ENCODE data around the gene PRR16.

The PRR16 gene

DNA sequence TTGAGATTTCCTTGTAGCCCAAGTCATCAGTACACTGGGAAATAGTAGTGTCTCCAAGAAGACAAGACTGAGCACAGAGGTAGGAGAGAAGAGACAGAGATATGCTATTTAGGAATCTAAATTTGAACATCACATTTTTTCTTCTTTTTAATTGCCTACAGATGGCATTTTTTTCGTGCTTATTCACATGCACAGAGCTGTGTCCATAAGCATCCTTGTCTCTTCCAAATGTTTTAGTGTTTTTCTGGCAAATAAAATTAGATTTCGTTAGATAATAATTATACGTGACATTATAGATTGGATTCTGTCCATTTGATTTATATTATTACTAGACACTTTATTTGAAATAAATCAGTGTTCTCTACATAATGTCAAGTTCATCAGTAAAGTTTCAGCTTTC is 80.9 kb downstream of the PRR16 start:
- no peak overlapping the region for H3K9ac ChIP-seq (ENCODE audit: low read length)
- no peaks in the 10 kb centered on the region for H3K36me3 ChIP-seq (ENCODE audit: control insufficient read depth, low read depth, low read length)
- peaks cover 3% of the 10 kb centered on the region for H3K4me1 ChIP-seq (ENCODE audit: control insufficient read depth, low read depth, low read length)
- H3K27me3 ChIP-seq (ENCODE audit: control insufficient read depth, insufficient read depth, low read length) = no peaks in the 10 kb centered on the region
- no peaks in the 10 kb centered on the region for H3K9me3 ChIP-seq (ENCODE audit: control insufficient read depth, low read depth, low read length)
- no peak overlapping the region for H3K27ac ChIP-seq (ENCODE audit: low read length)
- H3K4me3 ChIP-seq (ENCODE audit: low read length) = no peak overlapping the region

DNA sequence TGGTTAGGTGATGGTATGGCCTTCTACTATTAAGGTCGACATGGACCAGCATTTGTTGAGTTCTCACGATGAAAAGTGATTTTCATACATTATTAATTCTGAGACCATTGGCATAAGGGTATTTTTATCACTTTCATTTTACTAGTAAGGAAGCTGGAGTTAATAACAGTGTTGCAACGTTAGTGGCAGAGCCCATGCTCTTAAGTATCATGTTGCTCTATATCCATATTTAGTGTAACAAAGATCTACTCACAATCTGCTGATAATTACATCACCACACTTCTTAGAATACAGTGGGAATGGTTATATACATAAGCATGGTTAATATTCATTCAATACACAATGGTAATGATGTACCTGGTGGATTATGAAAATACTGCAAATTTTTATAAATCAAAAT is 81.9 kb downstream of the PRR16 start:
- Histone ChIP-seq H3K27me3 (ENCODE audit: control insufficient read depth, insufficient read depth, low read length) (no peaks in the 10 kb centered on the region), H3K4me3 (ENCODE audit: low read length) (no peak overlapping the region), H3K36me3 (ENCODE audit: control insufficient read depth, low read depth, low read length) (no peaks in the 10 kb centered on the region), H3K27ac (ENCODE audit: low read length) (no peak overlapping the region), H3K9ac (ENCODE audit: low read length) (no peak overlapping the region), H3K9me3 (ENCODE audit: control insufficient read depth, low read depth, low read length) (no peaks in the 10 kb centered on the region), H3K4me1 (ENCODE audit: control insufficient read depth, low read depth, low read length) (no peaks in the 10 kb centered on the region)

DNA sequence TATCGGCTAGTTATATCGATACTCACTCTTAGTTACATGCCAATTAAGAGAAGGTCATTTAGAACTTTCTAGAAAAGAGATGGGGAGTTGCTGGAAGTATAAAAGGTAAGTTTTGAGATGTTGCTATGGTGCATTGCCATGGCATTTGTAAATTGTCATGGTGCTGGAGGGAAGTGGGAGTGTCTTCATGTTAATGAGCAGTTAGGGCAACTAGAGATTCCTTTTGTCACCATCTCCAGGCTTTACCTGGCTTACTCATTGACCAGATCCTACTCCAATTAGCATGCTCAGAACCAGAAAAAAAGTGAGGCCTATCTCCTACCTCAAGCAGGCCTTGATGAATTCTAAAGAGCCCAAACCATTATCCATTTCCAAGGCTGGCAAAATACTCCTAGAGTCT is 82.8 kb downstream of the PRR16 start:
- no peaks in the 10 kb centered on the region for H3K9me3 ChIP-seq (ENCODE audit: control insufficient read depth, low read depth, low read length)
- no peak overlapping the region for H3K27ac ChIP-seq (ENCODE audit: low read length)
- no peaks in the 10 kb centered on the region for H3K27me3 ChIP-seq (ENCODE audit: control insufficient read depth, insufficient read depth, low read length)
- no peak overlapping the region for H3K4me3 ChIP-seq (ENCODE audit: low read length)
- H3K9ac ChIP-seq (ENCODE audit: low read length) = no peak overlapping the region
- H3K4me1 ChIP-seq (ENCODE audit: control insufficient read depth, low read depth, low read length) = no peaks in the 10 kb centered on the region
- H3K36me3 ChIP-seq (ENCODE audit: control insufficient read depth, low read depth, low read length) = no peaks in the 10 kb centered on the region

DNA sequence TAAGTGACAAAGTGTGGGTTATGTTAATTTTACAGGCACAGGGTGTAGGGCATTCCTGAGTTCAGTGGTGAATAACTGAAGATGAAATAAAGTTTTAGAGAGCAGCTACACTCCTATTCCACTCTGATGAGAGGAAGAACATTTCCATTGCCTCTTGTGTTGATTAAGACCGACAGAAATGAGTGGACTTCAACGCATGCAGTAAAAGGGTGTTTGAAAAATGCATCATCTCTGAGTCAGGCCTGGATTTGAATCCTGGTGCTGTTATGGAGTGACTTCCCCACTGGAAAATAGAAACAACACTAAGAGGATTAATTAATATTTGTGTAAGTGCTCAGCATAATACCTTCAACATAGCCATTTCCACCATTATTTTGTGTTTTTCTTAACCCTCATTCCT is 86.3 kb downstream of the PRR16 start:
- Histone ChIP-seq H3K36me3 (ENCODE audit: control insufficient read depth, low read depth, low read length) (no peaks in the 10 kb centered on the region), H3K4me3 (ENCODE audit: low read length) (no peak overlapping the region), H3K9me3 (ENCODE audit: control insufficient read depth, low read depth, low read length) (no peaks in the 10 kb centered on the region), H3K27ac (ENCODE audit: low read length) (no peak overlapping the region), H3K4me1 (ENCODE audit: control insufficient read depth, low read depth, low read length) (no peaks in the 10 kb centered on the region), H3K27me3 (ENCODE audit: control insufficient read depth, insufficient read depth, low read length) (no peaks in the 10 kb centered on the region), H3K9ac (ENCODE audit: low read length) (no peak overlapping the region)

DNA sequence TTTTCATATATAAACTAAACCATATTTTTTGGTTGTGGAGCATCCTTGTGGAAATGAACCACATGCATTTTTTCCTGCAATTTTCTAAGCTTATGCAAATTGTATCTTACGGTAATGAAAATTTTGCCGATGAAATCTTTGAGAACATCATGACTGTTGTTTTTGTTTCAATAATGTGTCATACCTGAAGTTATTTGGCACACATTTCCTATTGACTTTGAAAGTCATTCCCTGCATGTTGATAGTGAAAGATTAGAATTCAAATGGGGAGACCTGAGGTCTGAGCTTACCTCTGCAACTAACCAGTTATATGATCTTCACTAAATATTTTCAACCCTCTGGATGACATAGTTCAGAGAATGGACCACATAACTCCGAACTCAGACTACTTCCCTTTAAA is 88.5 kb downstream of the PRR16 start:
- Histone ChIP-seq H3K9ac (ENCODE audit: low read length) (no peak overlapping the region), H3K36me3 (ENCODE audit: control insufficient read depth, low read depth, low read length) (no peaks in the 10 kb centered on the region), H3K27ac (ENCODE audit: low read length) (no peak overlapping the region), H3K27me3 (ENCODE audit: control insufficient read depth, insufficient read depth, low read length) (no peaks in the 10 kb centered on the region), H3K4me3 (ENCODE audit: low read length) (no peak overlapping the region), H3K4me1 (ENCODE audit: control insufficient read depth, low read depth, low read length) (no peaks in the 10 kb centered on the region), H3K9me3 (ENCODE audit: control insufficient read depth, low read depth, low read length) (no peaks in the 10 kb centered on the region)

DNA sequence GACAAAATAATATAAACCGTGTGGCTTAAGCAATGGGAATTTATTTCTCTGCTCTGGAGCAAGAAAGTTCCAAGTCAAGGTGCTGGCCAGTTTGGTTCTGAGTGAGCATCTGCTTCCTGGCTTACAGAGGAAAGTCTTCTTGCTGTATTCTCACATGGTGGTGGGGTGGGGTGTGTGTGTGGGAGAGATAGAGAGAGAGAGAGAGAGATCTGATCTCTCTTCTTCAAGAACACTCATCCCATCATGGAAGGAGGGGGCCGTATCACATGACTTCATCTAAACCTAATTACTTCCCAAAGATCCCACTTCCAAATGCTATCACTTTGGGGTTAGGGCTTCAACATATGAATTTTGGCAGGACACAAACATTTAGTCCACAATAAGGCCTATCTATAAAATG is 91.2 kb downstream of the PRR16 start:
- no peaks in the 10 kb centered on the region for H3K4me1 ChIP-seq (ENCODE audit: control insufficient read depth, low read depth, low read length)
- H3K9ac ChIP-seq (ENCODE audit: low read length) = no peak overlapping the region
- H3K4me3 ChIP-seq (ENCODE audit: low read length) = no peak overlapping the region
- H3K9me3 ChIP-seq (ENCODE audit: control insufficient read depth, low read depth, low read length) = no peaks in the 10 kb centered on the region
- H3K27ac ChIP-seq (ENCODE audit: low read length) = no peak overlapping the region
- no peaks in the 10 kb centered on the region for H3K27me3 ChIP-seq (ENCODE audit: control insufficient read depth, insufficient read depth, low read length)
- H3K36me3 ChIP-seq (ENCODE audit: control insufficient read depth, low read depth, low read length) = no peaks in the 10 kb centered on the region

DNA sequence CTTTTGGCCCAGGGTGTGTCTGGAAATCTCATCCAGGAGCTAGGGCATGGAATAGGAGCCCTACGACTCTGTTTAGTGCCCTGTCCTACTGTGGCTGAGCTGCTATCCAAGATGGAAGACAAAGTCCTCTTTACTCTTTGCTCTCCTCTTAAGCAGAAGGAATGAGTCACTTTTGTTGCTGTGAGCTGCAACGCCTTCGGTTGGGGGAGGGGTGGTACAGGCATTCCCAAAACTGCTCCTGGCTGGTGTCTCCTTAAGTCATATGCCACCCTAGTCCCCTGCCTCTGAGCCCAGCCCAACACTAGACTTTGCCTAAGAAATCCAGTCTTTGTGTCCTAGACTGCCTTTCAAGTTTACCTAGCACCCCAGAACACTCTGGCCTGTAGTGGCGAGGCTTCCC is 99.9 kb downstream of the PRR16 start:
- Histone ChIP-seq H3K27ac (ENCODE audit: low read length) (no peak overlapping the region), H3K27me3 (ENCODE audit: control insufficient read depth, insufficient read depth, low read length) (no peaks in the 10 kb centered on the region), H3K4me1 (ENCODE audit: control insufficient read depth, low read depth, low read length) (no peaks in the 10 kb centered on the region), H3K9me3 (ENCODE audit: control insufficient read depth, low read depth, low read length) (no peaks in the 10 kb centered on the region), H3K4me3 (ENCODE audit: low read length) (no peak overlapping the region), H3K36me3 (ENCODE audit: control insufficient read depth, low read depth, low read length) (no peaks in the 10 kb centered on the region), H3K9ac (ENCODE audit: low read length) (no peak overlapping the region)

DNA sequence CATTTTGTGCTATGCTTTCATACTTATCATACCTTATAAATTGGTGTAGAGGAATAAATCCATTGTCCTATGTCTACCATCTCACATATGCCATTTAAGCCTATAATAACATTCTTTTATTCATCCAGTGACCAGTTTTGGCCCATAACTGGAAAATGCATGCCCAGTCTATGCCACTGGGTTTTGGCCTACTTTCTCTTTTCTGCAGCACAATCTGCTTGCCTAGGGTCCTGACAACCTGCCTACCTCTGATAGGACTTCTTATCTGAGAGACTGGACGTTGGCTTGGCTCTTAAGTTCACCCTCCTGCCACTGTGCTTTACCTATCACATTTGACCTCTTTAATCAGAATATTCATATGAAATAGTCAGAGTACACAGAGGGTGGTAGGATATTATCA is 103.0 kb downstream of the PRR16 start:
- H3K9me3 ChIP-seq (ENCODE audit: control insufficient read depth, low read depth, low read length) = no peaks in the 10 kb centered on the region
- no peak overlapping the region for H3K27ac ChIP-seq (ENCODE audit: low read length)
- no peaks in the 10 kb centered on the region for H3K27me3 ChIP-seq (ENCODE audit: control insufficient read depth, insufficient read depth, low read length)
- H3K4me3 ChIP-seq (ENCODE audit: low read length) = no peak overlapping the region
- H3K4me1 ChIP-seq (ENCODE audit: control insufficient read depth, low read depth, low read length) = no peaks in the 10 kb centered on the region
- no peaks in the 10 kb centered on the region for H3K36me3 ChIP-seq (ENCODE audit: control insufficient read depth, low read depth, low read length)
- H3K9ac ChIP-seq (ENCODE audit: low read length) = no peak overlapping the region

DNA sequence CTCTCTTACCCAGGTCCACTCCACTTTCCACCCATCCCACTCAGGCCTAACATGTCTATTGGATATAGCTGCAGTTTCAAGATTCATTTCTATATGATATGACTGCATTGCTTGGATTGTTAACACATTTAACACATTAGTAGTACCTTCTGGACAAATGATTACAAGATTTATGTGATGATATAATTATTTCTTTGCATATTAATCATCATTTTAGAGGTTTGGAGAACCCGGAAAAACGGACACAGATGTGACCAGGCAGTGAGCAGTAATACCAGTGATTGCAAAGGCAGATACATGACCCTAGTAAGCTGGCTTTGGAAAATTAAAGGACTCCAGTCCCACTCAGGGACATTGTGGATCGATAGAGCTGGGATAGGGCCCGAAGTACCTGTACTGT is 103.8 kb downstream of the PRR16 start:
- H3K27me3 ChIP-seq (ENCODE audit: control insufficient read depth, insufficient read depth, low read length) = no peaks in the 10 kb centered on the region

DNA sequence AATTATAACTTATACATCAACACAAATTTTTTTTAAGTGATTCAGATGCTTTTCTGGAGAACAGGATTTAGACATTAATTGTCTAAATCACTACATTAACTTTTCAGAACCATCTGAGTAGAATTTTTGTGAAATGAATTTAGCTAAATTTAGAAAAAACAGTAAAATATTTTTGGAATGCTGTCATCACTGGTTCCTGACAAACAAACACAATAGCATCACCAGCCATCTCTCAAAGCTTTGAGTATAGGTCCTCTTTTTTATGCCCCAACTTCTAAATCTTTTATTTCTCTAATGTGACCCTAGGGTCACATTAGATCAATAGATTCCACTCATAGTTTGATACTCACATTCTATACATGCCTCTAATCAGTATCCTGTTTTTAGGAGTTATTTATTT is 104.6 kb downstream of the PRR16 start:
- Histone ChIP-seq H3K27ac (ENCODE audit: low read length) (no peak overlapping the region), H3K4me3 (ENCODE audit: low read length) (no peak overlapping the region)

More for the DNA sequence above, 103.8 kb downstream of the PRR16 start:
- no peaks in the 10 kb centered on the region for H3K36me3 ChIP-seq (ENCODE audit: control insufficient read depth, low read depth, low read length)
- no peak overlapping the region for H3K4me3 ChIP-seq (ENCODE audit: low read length)
- H3K4me1 ChIP-seq (ENCODE audit: control insufficient read depth, low read depth, low read length) = no peaks in the 10 kb centered on the region
- no peaks in the 10 kb centered on the region for H3K9me3 ChIP-seq (ENCODE audit: control insufficient read depth, low read depth, low read length)
- no peak overlapping the region for H3K27ac ChIP-seq (ENCODE audit: low read length)
- H3K9ac ChIP-seq (ENCODE audit: low read length) = no peak overlapping the region

DNA sequence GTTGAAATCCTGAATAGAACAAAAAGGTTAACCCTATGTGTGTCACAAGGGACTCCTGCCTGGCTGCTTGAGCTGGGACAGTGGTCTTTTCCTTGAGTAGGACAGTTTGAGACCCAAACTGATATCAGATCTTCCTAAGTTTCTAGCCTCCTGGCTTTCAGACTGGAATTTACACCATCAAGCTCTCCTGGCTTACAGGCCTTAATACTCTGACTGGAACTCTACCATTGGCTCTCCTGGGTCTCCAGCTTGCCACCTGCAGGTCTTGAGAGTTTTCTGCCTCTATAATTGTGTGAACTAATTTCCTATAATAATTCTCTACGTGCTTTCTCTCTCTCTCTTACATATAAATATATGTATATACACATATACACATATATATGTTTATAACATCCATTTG is 112.5 kb downstream of the PRR16 start:
- no peaks in the 10 kb centered on the region for H3K27me3 ChIP-seq (ENCODE audit: control insufficient read depth, insufficient read depth, low read length)
- H3K9me3 ChIP-seq (ENCODE audit: control insufficient read depth, low read depth, low read length) = no peaks in the 10 kb centered on the region
- H3K4me1 ChIP-seq (ENCODE audit: control insufficient read depth, low read depth, low read length) = peaks cover 5% of the 10 kb centered on the region
- H3K36me3 ChIP-seq (ENCODE audit: control insufficient read depth, low read depth, low read length) = no peaks in the 10 kb centered on the region
- H3K27ac ChIP-seq (ENCODE audit: low read length) = no peak overlapping the region
- no peak overlapping the region for H3K4me3 ChIP-seq (ENCODE audit: low read length)
- H3K9ac ChIP-seq (ENCODE audit: low read length) = no peak overlapping the region

More for the DNA sequence above, 104.6 kb downstream of the PRR16 start:
- Histone ChIP-seq H3K27me3 (ENCODE audit: control insufficient read depth, insufficient read depth, low read length) (no peaks in the 10 kb centered on the region), H3K9me3 (ENCODE audit: control insufficient read depth, low read depth, low read length) (no peaks in the 10 kb centered on the region), H3K36me3 (ENCODE audit: control insufficient read depth, low read depth, low read length) (no peaks in the 10 kb centered on the region), H3K9ac (ENCODE audit: low read length) (no peak overlapping the region), H3K4me1 (ENCODE audit: control insufficient read depth, low read depth, low read length) (no peaks in the 10 kb centered on the region)

DNA sequence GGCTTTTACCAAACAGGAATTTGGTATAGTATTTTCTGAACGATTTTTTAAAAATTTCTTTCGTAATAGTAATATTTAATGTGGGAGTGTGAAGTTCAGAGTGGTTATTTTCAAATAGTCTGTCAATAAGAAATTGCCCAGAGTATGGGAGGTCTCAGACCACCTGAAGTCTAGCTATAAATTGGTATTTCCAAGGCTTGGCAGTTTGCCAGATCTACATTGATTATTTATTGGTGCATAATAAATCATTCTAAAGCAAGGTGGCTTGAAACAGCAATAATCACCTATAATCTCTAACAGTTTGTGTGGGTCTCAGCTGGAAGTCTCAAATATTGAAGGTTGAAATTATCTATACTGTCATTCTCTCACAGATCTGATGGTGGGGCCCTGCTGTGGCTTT is 118.5 kb downstream of the PRR16 start:
- no peak overlapping the region for H3K9ac ChIP-seq (ENCODE audit: low read length)
- H3K4me3 ChIP-seq (ENCODE audit: low read length) = no peak overlapping the region
- no peaks in the 10 kb centered on the region for H3K4me1 ChIP-seq (ENCODE audit: control insufficient read depth, low read depth, low read length)
- no peak overlapping the region for H3K27ac ChIP-seq (ENCODE audit: low read length)
- no peaks in the 10 kb centered on the region for H3K27me3 ChIP-seq (ENCODE audit: control insufficient read depth, insufficient read depth, low read length)
- no peaks in the 10 kb centered on the region for H3K36me3 ChIP-seq (ENCODE audit: control insufficient read depth, low read depth, low read length)
- H3K9me3 ChIP-seq (ENCODE audit: control insufficient read depth, low read depth, low read length) = no peaks in the 10 kb centered on the region
